Epidermal melanocyte (primary cell): ENCODE data around the gene C14orf93.
"Not testable (repeated sequence)": the region's sequence is repeated elsewhere in the genome, so short reads cannot be mapped to it uniquely, and the experiment has no call there.

ENCODE experiments used
- DNase-seq: peaks from one replicate; pipeline ENCODE4 v3.0.0; 2011; ENCODE audit warnings: low spot score; ENCODE audit not compliant: insufficient read length

The C14orf93 gene

GRCh38 chr14:22974530-22975313, 35.2 kb downstream of the C14orf93 start:
- no peak for DNase-seq

- peak; percentile 71 for DNase-seq
Observed at GRCh38 chr14:22973217-22974032, 36.5 kb downstream of the C14orf93 start.

GRCh38 chr14:22972313-22972930, 37.5 kb downstream of the C14orf93 start:
- no peak for DNase-seq

- no peak for DNase-seq
Observed at GRCh38 chr14:22971152-22971551, 38.8 kb downstream of the C14orf93 start.

- DNase-seq: no peak
Observed at GRCh38 chr14:22966783-22967269, 43.1 kb downstream of the C14orf93 start.

- not testable (repeated sequence) for DNase-seq
Observed at GRCh38 chr14:22965916-22966782, 43.8 kb downstream of the C14orf93 start.

- no peak for DNase-seq
Observed at GRCh38 chr14:22962061-22962676, 47.8 kb downstream of the C14orf93 start.

GRCh38 chr14:22955702-22956569, 54.0 kb downstream of the C14orf93 start:
- no peak for DNase-seq

GRCh38 chr14:22952418-22952817, 57.5 kb downstream of the C14orf93 start:
- DNase-seq: no peak

- DNase-seq: not testable (repeated sequence)
Observed at GRCh38 chr14:22951795-22952194, 58.1 kb downstream of the C14orf93 start.

GRCh38 chr14:22945642-22946041, 64.3 kb downstream of the C14orf93 start:
- no peak for DNase-seq

GRCh38 chr14:22939684-22940083, 70.3 kb downstream of the C14orf93 start:
- DNase-seq: no peak
